Astrocyte of the hippocampus (primary cell): ENCODE data around the gene PHKA2.

Experiments
- DNase-seq: peaks from one replicate; pipeline ENCODE4 v3.0.0; 2011; ENCODE audit warnings: low read depth, low spot score

The PHKA2 gene

GRCh38 chrX:18973527-18974192 is 10.3 kb downstream of the PHKA2 start:
- DNase-seq = peak; percentile 43

- DNase-seq = no peak
Observed at GRCh38 chrX:18971506-18971905, 12.4 kb downstream of the PHKA2 start.

GRCh38 chrX:18970465-18970864 is 13.4 kb downstream of the PHKA2 start:
- DNase-seq = no peak

- no peak for DNase-seq
Observed at GRCh38 chrX:18966624-18967023, 17.3 kb downstream of the PHKA2 start.

GRCh38 chrX:18964901-18965300 is 19.0 kb downstream of the PHKA2 start:
- no peak for DNase-seq

- no peak for DNase-seq
Observed at GRCh38 chrX:18964026-18964425, 19.9 kb downstream of the PHKA2 start.

- no peak for DNase-seq
Observed at GRCh38 chrX:18962329-18962728, 21.6 kb downstream of the PHKA2 start.

GRCh38 chrX:18961686-18962085 is 22.2 kb downstream of the PHKA2 start:
- DNase-seq = no peak

GRCh38 chrX:18956303-18957032 is 27.4 kb downstream of the PHKA2 start:
- DNase-seq = no peak

- no peak for DNase-seq
Observed at GRCh38 chrX:18955676-18956075, 28.2 kb downstream of the PHKA2 start.

GRCh38 chrX:18951032-18951431 is 32.9 kb downstream of the PHKA2 start:
- DNase-seq = no peak

GRCh38 chrX:18949944-18950301 is 34.0 kb downstream of the PHKA2 start:
- no peak for DNase-seq

- no peak for DNase-seq
Observed at GRCh38 chrX:18949291-18949943, 34.5 kb downstream of the PHKA2 start.

- no peak for DNase-seq
Observed at GRCh38 chrX:18946611-18947010, 37.3 kb downstream of the PHKA2 start.

GRCh38 chrX:18946157-18946556 is 37.8 kb downstream of the PHKA2 start:
- peak; percentile 3 for DNase-seq

- DNase-seq = no peak
Observed at GRCh38 chrX:18945483-18945882, 38.4 kb downstream of the PHKA2 start.

GRCh38 chrX:18944482-18944881 is 39.4 kb downstream of the PHKA2 start:
- DNase-seq = no peak

GRCh38 chrX:18941896-18942295 is 42.0 kb downstream of the PHKA2 start:
- DNase-seq = peak; percentile 4

GRCh38 chrX:18938710-18939109 is 45.2 kb downstream of the PHKA2 start:
- DNase-seq = peak; percentile 40

GRCh38 chrX:18937173-18937572 is 46.7 kb downstream of the PHKA2 start:
- no peak for DNase-seq

- no peak for DNase-seq
Observed at GRCh38 chrX:18935893-18936292, 48.0 kb downstream of the PHKA2 start.

GRCh38 chrX:18934708-18935107 is 49.2 kb downstream of the PHKA2 start:
- no peak for DNase-seq

- no peak for DNase-seq
Observed at GRCh38 chrX:18933617-18934016, 50.3 kb downstream of the PHKA2 start.
